Mucosa of descending colon (tissue), 3 donors: ENCODE results near the gene HMCN2. TPM values are rescaled to one million over a fixed set of nuclear protein-coding genes. Genes with fewer than 3 reads are reported as not detected.
A peak's percentile ranks its signal among the peaks of the same experiment; 100 is the strongest.

Experiments used
- ATAC-seq: fragments of 200-7000 bp; cut with Tn5 transposase; one replicate; pipeline ENCODE4 v1.9.1; 2020; ENCODE audit warnings: mild to moderate bottlenecking, moderate library complexity
- DNase-seq, 3 donors: peaks; one replicate each; pipeline ENCODE4 v3.0.0-alpha.2; 2020
- H3K36me3 ChIP-seq: fragments of 200-600 bp; one replicate; pipeline ENCODE4 v1.8.0; 2021; ENCODE audit warnings: low read depth, mild to moderate bottlenecking
- H3K4me1 ChIP-seq: fragments of 200-600 bp; one replicate; pipeline ENCODE4 v1.8.0; 2021; ENCODE audit warnings: low read depth, mild to moderate bottlenecking
- H3K4me3 ChIP-seq: fragments of 200-600 bp; one replicate; pipeline ENCODE4 v1.8.0; 2021; ENCODE audit warnings: mild to moderate bottlenecking
- H3K9me3 ChIP-seq: fragments of 200-600 bp; one replicate; pipeline ENCODE4 v1.8.0; 2021; ENCODE audit warnings: mild to moderate bottlenecking
- intact Hi-C, 2 donors: fragments of 100-400 bp; cut with DNase I in 1 of 2; cut with micrococcal nuclease in 1 of 2; formaldehyde crosslinking; loops; one replicate each; pipeline versions ENCODE4 v1.11.0 to v1.11.1; 2022; cut with DNase I, micrococcal nuclease
- total RNA-seq, 3 donors: library from RNA; stranded (reverse); fragmentation: NEBNext Ultra II Directional in 2 of 3; extraction: Animal tissue kit (Norgen Biotek cat#: 25700) in 2 of 3; gene quantifications; one replicate each; pipeline versions ENCODE4 v1.2.1 to v1.2.4, GENCODE V29; 2021 to 2023
- TF ChIP-seq, protein P1 (sequence below): fragments of 200-600 bp; IDR thresholded peaks from one replicate; pipeline ENCODE4 v1.8.0; 2022; ENCODE audit warnings: antibody characterized with exemption, mild to moderate bottlenecking
- donor health status: DM: no; HTN: no; CAD: no; lungs with moderate emphysema.
- donor health status: DM: no; HTN: no; CAD: no.
- donor health status: DM: no; HTN: yes; CAD: no.

Gene HMCN2
- total RNA-seq, 3 donors from 2014 or later = 28.1 to 40.5 (median 33.2) TPM

GRCh38 chr9:130381660-130382059 lies 116.1 kb downstream of the HMCN2 start:
- TF ChIP-seq, protein P1, sequence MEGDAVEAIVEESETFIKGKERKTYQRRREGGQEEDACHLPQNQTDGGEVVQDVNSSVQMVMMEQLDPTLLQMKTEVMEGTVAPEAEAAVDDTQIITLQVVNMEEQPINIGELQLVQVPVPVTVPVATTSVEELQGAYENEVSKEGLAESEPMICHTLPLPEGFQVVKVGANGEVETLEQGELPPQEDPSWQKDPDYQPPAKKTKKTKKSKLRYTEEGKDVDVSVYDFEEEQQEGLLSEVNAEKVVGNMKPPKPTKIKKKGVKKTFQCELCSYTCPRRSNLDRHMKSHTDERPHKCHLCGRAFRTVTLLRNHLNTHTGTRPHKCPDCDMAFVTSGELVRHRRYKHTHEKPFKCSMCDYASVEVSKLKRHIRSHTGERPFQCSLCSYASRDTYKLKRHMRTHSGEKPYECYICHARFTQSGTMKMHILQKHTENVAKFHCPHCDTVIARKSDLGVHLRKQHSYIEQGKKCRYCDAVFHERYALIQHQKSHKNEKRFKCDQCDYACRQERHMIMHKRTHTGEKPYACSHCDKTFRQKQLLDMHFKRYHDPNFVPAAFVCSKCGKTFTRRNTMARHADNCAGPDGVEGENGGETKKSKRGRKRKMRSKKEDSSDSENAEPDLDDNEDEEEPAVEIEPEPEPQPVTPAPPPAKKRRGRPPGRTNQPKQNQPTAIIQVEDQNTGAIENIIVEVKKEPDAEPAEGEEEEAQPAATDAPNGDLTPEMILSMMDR = no peak
- intact Hi-C loops = no loop called here

GRCh38 chr9:130382096-130382495 lies 116.5 kb downstream of the HMCN2 start:
- no peak for ATAC-seq
- TF ChIP-seq, protein P1 = no peak
- Histone ChIP-seq H3K4me3 (no peak overlapping the region), H3K36me3 (no peaks in the 10 kb centered on the region), H3K4me1 (no peaks in the 10 kb centered on the region), H3K9me3 (no peaks in the 10 kb centered on the region)
- no peak for DNase-seq
- intact Hi-C loops = no loop called here

More at GRCh38 chr9:130381660-130382059, 116.1 kb downstream of the HMCN2 start:
- no peaks in the 10 kb centered on the region for H3K9me3 ChIP-seq
- peak; percentile 61 for ATAC-seq
- H3K4me3 ChIP-seq = no peak overlapping the region
- DNase-seq = no peak
- no peaks in the 10 kb centered on the region for H3K36me3 ChIP-seq
- H3K4me1 ChIP-seq = no peaks in the 10 kb centered on the region

- no peaks in the 10 kb centered on the region for H3K9me3 ChIP-seq
- no peak for DNase-seq
- intact Hi-C loops = no loop called here
- no peaks in the 10 kb centered on the region for H3K36me3 ChIP-seq
- ATAC-seq = no peak
- H3K4me3 ChIP-seq = no peak overlapping the region
- TF ChIP-seq, protein P1 = no peak
- H3K4me1 ChIP-seq = no peaks in the 10 kb centered on the region
Observed at GRCh38 chr9:130382636-130383349, 117.2 kb downstream of the HMCN2 start.

GRCh38 chr9:130383350-130383715 lies 117.8 kb downstream of the HMCN2 start:
- Histone ChIP-seq H3K36me3 (no peaks in the 10 kb centered on the region), H3K4me3 (no peak overlapping the region), H3K4me1 (no peaks in the 10 kb centered on the region), H3K9me3 (no peaks in the 10 kb centered on the region)
- no peak for DNase-seq
- intact Hi-C loops = no loop called here
- ATAC-seq = no peak
- TF ChIP-seq, protein P1 = no peak

- DNase-seq = no peak
- Histone ChIP-seq H3K36me3 (no peaks in the 10 kb centered on the region), H3K4me1 (no peaks in the 10 kb centered on the region), H3K4me3 (no peak overlapping the region), H3K9me3 (no peaks in the 10 kb centered on the region)
- TF ChIP-seq, protein P1 = no peak
- ATAC-seq = no peak
- intact Hi-C loops = no loop called here
Observed at GRCh38 chr9:130383979-130384676, 118.6 kb downstream of the HMCN2 start.
